ENCODE data around the gene PODN.

PODN gene

DNA sequence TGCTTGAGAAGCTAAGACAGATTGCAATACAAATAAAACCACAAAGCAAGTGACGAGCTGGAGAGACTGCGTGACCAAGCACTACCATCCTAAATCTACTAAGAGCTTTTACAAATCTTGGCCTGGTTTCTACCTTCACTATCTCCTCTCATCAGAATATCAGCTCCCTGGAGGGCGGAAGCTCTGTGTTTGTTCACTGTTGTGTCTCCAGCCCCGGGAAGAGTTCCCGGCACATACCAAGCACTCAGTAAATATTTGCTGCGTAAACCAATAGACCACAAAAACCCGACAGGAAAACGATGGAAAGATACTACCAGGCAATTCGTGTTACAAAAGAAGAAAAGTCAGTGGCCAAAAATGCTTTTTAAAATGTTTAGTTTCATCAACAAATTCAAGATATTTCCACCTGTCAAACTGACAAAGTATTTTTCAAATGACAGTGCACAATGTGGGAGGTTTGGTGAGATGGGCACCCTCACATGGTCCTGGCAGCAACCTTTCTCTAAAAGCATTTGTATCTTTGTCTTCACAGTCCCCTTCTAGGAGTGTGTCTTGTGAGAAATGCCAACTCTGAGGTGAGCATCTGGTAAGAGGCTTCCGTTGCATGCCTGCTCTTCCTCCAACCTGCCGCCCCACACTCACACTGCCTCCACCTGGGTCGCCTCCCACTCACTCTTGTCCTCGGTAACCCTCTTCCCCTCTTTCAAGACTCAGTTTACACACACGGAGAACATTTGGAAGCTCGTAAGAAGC is 45.7 kb downstream of the PODN start:
- H3K27me3 Mint-ChIP-seq = peaks cover 4% of the 10 kb centered on the region
- no peaks in the 10 kb centered on the region for H3K9me3 Mint-ChIP-seq
- DNase-seq = no peak
- peak overlapping the region; percentile 26 for H3K27ac Mint-ChIP-seq
- peaks cover 34% of the 10 kb centered on the region for H3K4me1 Mint-ChIP-seq (ENCODE audit: low read depth)
- no peaks in the 10 kb centered on the region for H3K36me3 Mint-ChIP-seq (ENCODE audit: low read depth)
- no peak overlapping the region for H3K4me3 Mint-ChIP-seq

- DNase-seq = no peak
- peaks cover 34% of the 10 kb centered on the region for H3K4me1 Mint-ChIP-seq (ENCODE audit: low read depth)
- H3K4me3 Mint-ChIP-seq = no peak overlapping the region
- no peaks in the 10 kb centered on the region for H3K9me3 Mint-ChIP-seq
- H3K27ac Mint-ChIP-seq = no peak overlapping the region
- H3K27me3 Mint-ChIP-seq = peaks cover 4% of the 10 kb centered on the region
- no peaks in the 10 kb centered on the region for H3K36me3 Mint-ChIP-seq (ENCODE audit: low read depth)
Observed at GRCh38 chr1:53108646-53109580, 46.9 kb downstream of the PODN start.

GRCh38 chr1:53110370-53111072 is 48.5 kb downstream of the PODN start:
- DNase-seq = peak; percentile 45
- H3K27me3 Mint-ChIP-seq = peaks cover 4% of the 10 kb centered on the region
- H3K4me3 Mint-ChIP-seq = no peak overlapping the region
- H3K36me3 Mint-ChIP-seq (ENCODE audit: low read depth) = no peaks in the 10 kb centered on the region
- H3K4me1 Mint-ChIP-seq (ENCODE audit: low read depth) = peaks cover 34% of the 10 kb centered on the region
- H3K27ac Mint-ChIP-seq = peak overlapping the region; percentile 23
- H3K9me3 Mint-ChIP-seq = no peaks in the 10 kb centered on the region

GRCh38 chr1:53111073-53111556 is 49.1 kb downstream of the PODN start:
- H3K4me1 Mint-ChIP-seq (ENCODE audit: low read depth) = peaks cover 32% of the 10 kb centered on the region
- H3K36me3 Mint-ChIP-seq (ENCODE audit: low read depth) = no peaks in the 10 kb centered on the region
- peak overlapping the region; percentile 13 for H3K27ac Mint-ChIP-seq
- no peaks in the 10 kb centered on the region for H3K9me3 Mint-ChIP-seq
- no peaks in the 10 kb centered on the region for H3K27me3 Mint-ChIP-seq
- no peak overlapping the region for H3K4me3 Mint-ChIP-seq
- peak; percentile 36 for DNase-seq

DNA sequence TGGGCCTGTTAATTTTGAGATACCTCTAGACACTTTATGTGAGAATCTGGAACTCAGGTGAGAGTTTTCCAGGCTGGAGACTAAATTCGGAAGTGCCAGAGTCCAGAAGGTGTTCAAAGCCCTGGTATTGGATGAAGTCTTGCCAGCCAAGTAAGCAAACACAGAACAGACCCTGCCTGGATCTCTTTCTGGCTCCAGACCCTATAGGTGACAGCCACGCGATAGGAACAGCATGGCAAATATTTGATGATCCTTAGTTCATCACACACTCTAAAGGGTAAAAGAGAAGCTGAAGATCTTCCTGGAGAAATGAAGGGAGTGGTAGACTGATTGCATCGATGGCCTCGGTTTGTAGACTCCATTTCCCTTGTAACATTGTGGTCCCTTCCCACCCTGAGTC is 49.7 kb downstream of the PODN start:
- Mint-ChIP-seq H3K4me3 (no peak overlapping the region), H3K9me3 (no peaks in the 10 kb centered on the region), H3K36me3 (ENCODE audit: low read depth) (no peaks in the 10 kb centered on the region), H3K27ac (no peak overlapping the region), H3K27me3 (no peaks in the 10 kb centered on the region), H3K4me1 (ENCODE audit: low read depth) (peaks cover 32% of the 10 kb centered on the region)
- DNase-seq = no peak

GRCh38 chr1:53112271-53112774 is 50.3 kb downstream of the PODN start:
- Mint-ChIP-seq H3K4me1 (ENCODE audit: low read depth) (peaks cover 29% of the 10 kb centered on the region), H3K27ac (no peak overlapping the region), H3K9me3 (no peaks in the 10 kb centered on the region), H3K27me3 (no peaks in the 10 kb centered on the region), H3K36me3 (ENCODE audit: low read depth) (no peaks in the 10 kb centered on the region), H3K4me3 (no peak overlapping the region)
- DNase-seq = no peak

- no peaks in the 10 kb centered on the region for H3K9me3 Mint-ChIP-seq
- H3K36me3 Mint-ChIP-seq (ENCODE audit: low read depth) = no peaks in the 10 kb centered on the region
- DNase-seq = no peak
- H3K27me3 Mint-ChIP-seq = no peaks in the 10 kb centered on the region
- no peak overlapping the region for H3K4me3 Mint-ChIP-seq
- no peak overlapping the region for H3K27ac Mint-ChIP-seq
- peaks cover 24% of the 10 kb centered on the region for H3K4me1 Mint-ChIP-seq (ENCODE audit: low read depth)
Observed at GRCh38 chr1:53112861-53113260, 50.8 kb downstream of the PODN start.

- DNase-seq = no peak
- Mint-ChIP-seq H3K9me3 (no peaks in the 10 kb centered on the region), H3K27ac (no peak overlapping the region), H3K27me3 (no peaks in the 10 kb centered on the region), H3K4me3 (no peak overlapping the region), H3K4me1 (ENCODE audit: low read depth) (peaks cover 20% of the 10 kb centered on the region), H3K36me3 (ENCODE audit: low read depth) (no peaks in the 10 kb centered on the region)
Observed at GRCh38 chr1:53114090-53114489, 52.1 kb downstream of the PODN start.

- no peak for DNase-seq
- no peaks in the 10 kb centered on the region for H3K36me3 Mint-ChIP-seq (ENCODE audit: low read depth)
- H3K27me3 Mint-ChIP-seq = no peaks in the 10 kb centered on the region
- no peak overlapping the region for H3K27ac Mint-ChIP-seq
- H3K4me1 Mint-ChIP-seq (ENCODE audit: low read depth) = peaks cover 16% of the 10 kb centered on the region
- H3K4me3 Mint-ChIP-seq = no peak overlapping the region
- no peaks in the 10 kb centered on the region for H3K9me3 Mint-ChIP-seq
Observed at GRCh38 chr1:53114581-53115400, 52.8 kb downstream of the PODN start.

DNA sequence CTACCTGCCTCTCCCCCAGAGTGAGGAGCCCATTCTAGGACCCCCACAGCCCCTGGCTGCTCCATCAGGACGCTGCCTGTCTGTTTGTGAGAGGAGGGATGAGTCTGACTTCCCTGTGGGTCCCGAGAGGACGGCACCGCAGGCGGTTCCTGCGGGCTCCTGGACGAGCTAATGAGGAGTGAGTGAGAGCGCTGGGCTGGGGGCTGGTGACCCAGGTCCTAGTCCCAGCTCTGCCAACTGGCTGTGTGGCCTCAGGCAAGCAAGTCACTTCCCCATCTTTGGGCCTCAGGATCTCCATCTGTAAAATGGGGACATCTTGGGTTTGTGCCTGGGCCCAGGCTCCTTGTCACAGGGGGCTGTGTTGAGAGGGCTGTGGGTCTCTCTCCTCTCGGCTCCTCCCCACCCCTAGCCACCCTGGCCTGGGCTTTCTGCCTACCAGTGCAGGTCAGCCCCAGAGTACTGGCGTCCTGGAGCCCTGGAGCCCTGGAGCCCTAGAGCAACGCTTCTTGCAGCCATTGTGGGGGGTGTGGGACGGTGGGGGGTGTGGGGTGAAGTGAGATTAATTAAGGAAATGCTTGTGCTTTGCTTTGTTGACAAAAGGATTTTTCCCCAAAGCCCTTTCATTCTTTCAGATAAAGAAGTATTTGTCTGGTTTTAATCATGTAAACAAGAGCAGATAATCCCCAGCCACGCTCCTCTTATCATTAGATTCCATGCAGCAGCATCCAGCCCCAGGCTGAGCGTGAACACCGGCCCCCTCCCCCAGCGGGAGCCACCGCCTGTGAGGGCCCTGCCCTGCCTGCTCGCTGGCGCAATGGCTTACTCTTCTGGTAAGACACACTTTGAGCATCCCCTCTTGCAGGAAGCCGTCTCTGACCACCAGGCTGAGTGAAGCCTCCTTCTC is 53.6 kb downstream of the PODN start:
- H3K4me3 Mint-ChIP-seq = no peak overlapping the region
- H3K9me3 Mint-ChIP-seq = no peaks in the 10 kb centered on the region
- no peak for DNase-seq
- no peaks in the 10 kb centered on the region for H3K36me3 Mint-ChIP-seq (ENCODE audit: low read depth)
- no peaks in the 10 kb centered on the region for H3K27me3 Mint-ChIP-seq
- H3K27ac Mint-ChIP-seq = no peak overlapping the region
- peaks cover 9% of the 10 kb centered on the region for H3K4me1 Mint-ChIP-seq (ENCODE audit: low read depth)

- Mint-ChIP-seq H3K9me3 (no peaks in the 10 kb centered on the region), H3K4me1 (ENCODE audit: low read depth) (peaks cover 3% of the 10 kb centered on the region), H3K36me3 (ENCODE audit: low read depth) (no peaks in the 10 kb centered on the region), H3K27ac (no peak overlapping the region), H3K27me3 (peaks cover 5% of the 10 kb centered on the region), H3K4me3 (no peak overlapping the region)
- DNase-seq = no peak
Observed at GRCh38 chr1:53116307-53116810, 54.3 kb downstream of the PODN start.

GRCh38 chr1:53116933-53117600 is 55.1 kb downstream of the PODN start:
- DNase-seq = no peak
- Mint-ChIP-seq H3K9me3 (no peaks in the 10 kb centered on the region), H3K36me3 (ENCODE audit: low read depth) (no peaks in the 10 kb centered on the region), H3K27me3 (peaks cover 7% of the 10 kb centered on the region), H3K4me3 (no peak overlapping the region), H3K4me1 (ENCODE audit: low read depth) (peaks cover 7% of the 10 kb centered on the region), H3K27ac (no peak overlapping the region)
